Fibroblast of lung (primary cell): ENCODE results near the gene CREB5. TPM values are rescaled to one million over a fixed set of nuclear protein-coding genes. Genes with fewer than 3 reads are reported as not detected.

Experiments
- DNase-seq, 2 donors: peaks; one replicate each; pipeline versions ENCODE4 v3.0.0 to v3.0.0-alpha.2; 2010; ENCODE audit warnings: low read depth in 2 of 2
- H2AFZ ChIP-seq: 2 replicates; pipeline ENCODE4 v1.5.1; 2012; ENCODE audit warnings: low read length, control low read depth, inconsistent platforms
- H3K27ac ChIP-seq: 2 replicates; pipeline ENCODE4 v1.5.1; 2011; ENCODE audit warnings: low read length, control low read depth; ENCODE audit not compliant: insufficient read depth
- H3K27me3 ChIP-seq: 2 replicates; pipeline ENCODE4 v1.5.1; 2011; ENCODE audit warnings: mild to moderate bottlenecking, low read length; ENCODE audit not compliant: control insufficient read depth, insufficient read depth
- H3K36me3 ChIP-seq: 2 replicates; pipeline ENCODE4 v1.5.1; 2011; ENCODE audit warnings: low read length; ENCODE audit not compliant: control insufficient read depth, insufficient read depth
- H3K4me1 ChIP-seq: 2 replicates; pipeline ENCODE4 v1.5.1; 2011; ENCODE audit warnings: low read length; ENCODE audit not compliant: control insufficient read depth, insufficient read depth; ENCODE audit errors: extremely low read depth
- H3K4me2 ChIP-seq: 2 replicates; pipeline ENCODE4 v1.5.1; 2011; ENCODE audit warnings: low read length, control low read depth; ENCODE audit not compliant: insufficient read depth; ENCODE audit errors: extremely low read depth
- H3K4me3 ChIP-seq, 4 experiments: fragments of 200-600 bp in 1 of 4; sonication (generic) in 1 of 4; replicated peaks in 1 of 4; 2 replicates each; pipeline ENCODE4 v1.5.1; 2011 to 2016; ENCODE audit warnings: low read length in 4 of 4, low read depth in 3 of 4, mild to moderate bottlenecking in 3 of 4, control low read depth in 2 of 4, inconsistent platforms in 1 of 4, mixed read lengths in 1 of 4; ENCODE audit not compliant: insufficient read depth in 1 of 4; ENCODE audit errors: control extremely low read depth in 1 of 4
- H3K79me2 ChIP-seq: 2 replicates; pipeline ENCODE4 v1.5.1; 2012; ENCODE audit warnings: mild to moderate bottlenecking, low read length, inconsistent platforms; ENCODE audit not compliant: control insufficient read depth, insufficient read depth
- H3K9ac ChIP-seq: 2 replicates; pipeline ENCODE4 v1.5.1; 2011; ENCODE audit warnings: mild to moderate bottlenecking, low read length, control low read depth; ENCODE audit not compliant: insufficient read depth
- H3K9me3 ChIP-seq: 2 replicates; pipeline ENCODE4 v1.5.1; 2012; ENCODE audit warnings: low read depth, low read length; ENCODE audit not compliant: control insufficient read depth, insufficient read depth
- H4K20me1 ChIP-seq: 2 replicates; pipeline ENCODE4 v1.5.1; 2011; ENCODE audit warnings: low read length; ENCODE audit not compliant: control insufficient read depth, insufficient read depth; ENCODE audit errors: extremely low read depth
- CTCF ChIP-seq, 2 donors: IDR thresholded peaks in 1 of 2; conservative IDR thresholded peaks in 1 of 2; 1 replicate in 1 of 2; 2 replicates in 1 of 2; pipeline ENCODE4 v1.5.1; 2011 to 2012; ENCODE audit warnings: low read length in 2 of 2, control low read depth in 1 of 2, inconsistent platforms in 1 of 2, low read depth in 1 of 2, mild to moderate bottlenecking in 1 of 2
- EZH2 ChIP-seq: IDR thresholded peaks from 2 replicates; pipeline ENCODE4 v1.5.1; 2012; ENCODE audit warnings: low read length, control low read depth, mild to moderate bottlenecking; ENCODE audit errors: missing control alignments
- polyA plus RNA-seq, 2 donors: library from polyadenylated mRNA; depleted of rRNA in 1 of 2; stranded (reverse) in 1 of 2; unstranded in 1 of 2; fragments of >200 nt; gene quantifications; 2 replicates each; pipeline ENCODE4 v1.2.1, GENCODE V29; 2011 to 2012; ENCODE audit warnings: missing spikeins in 1 of 2
- total RNA-seq: library from RNA; depleted of rRNA; stranded (reverse); fragments of >200 nt; gene quantifications from 2 replicates; pipeline ENCODE4 v1.2.1, GENCODE V29; 2014

The CREB5 gene
- total and polyA plus RNA-seq, 2 donors (not counting 1 experiment from before 2014, with no cell fraction given), result 8.2 to 28.4 TPM

GRCh38 chr7:28871077-28871476 is 458.8 kb downstream of the CREB5 start:
- H3K27me3 ChIP-seq, result no peaks in the 10 kb centered on the region
- H3K4me1 ChIP-seq, result no peaks in the 10 kb centered on the region
- TF ChIP-seq EZH2, result no peak
- no peak for TF ChIP-seq CTCF (conservative IDR thresholded peaks at IDR 0.05 in 1 of 2, IDR thresholded peaks at IDR 0.05 in 1 of 2; ENCODE audit: low read depth in 1 of 2, low read length in 2 of 2)
- no peak overlapping the region for H3K4me3 ChIP-seq
- no peak overlapping the region for H3K9ac ChIP-seq
- H2AFZ ChIP-seq, result no peak overlapping the region
- no peak overlapping the region for H3K4me2 ChIP-seq
- no peak overlapping the region for H3K27ac ChIP-seq
- H3K79me2 ChIP-seq, result no peaks in the 10 kb centered on the region
- no peak for DNase-seq
- no peaks in the 10 kb centered on the region for H3K9me3 ChIP-seq
- H4K20me1 ChIP-seq, result no peaks in the 10 kb centered on the region
- H3K36me3 ChIP-seq, result no peaks in the 10 kb centered on the region

GRCh38 chr7:28871631-28872030 is 459.3 kb downstream of the CREB5 start:
- Histone ChIP-seq H3K36me3 (no peaks in the 10 kb centered on the region), H3K9ac (no peak overlapping the region), H3K4me1 (no peaks in the 10 kb centered on the region), H3K27me3 (no peaks in the 10 kb centered on the region), H3K4me2 (no peak overlapping the region), H4K20me1 (no peaks in the 10 kb centered on the region), H3K27ac (no peak overlapping the region), H3K4me3 (no peak overlapping the region), H2AFZ (no peak overlapping the region), H3K9me3 (no peaks in the 10 kb centered on the region), H3K79me2 (no peaks in the 10 kb centered on the region)
- TF ChIP-seq EZH2, result no peak
- no peak for TF ChIP-seq CTCF (conservative IDR thresholded peaks at IDR 0.05 in 1 of 2, IDR thresholded peaks at IDR 0.05 in 1 of 2; ENCODE audit: low read depth in 1 of 2, low read length in 2 of 2)
- DNase-seq, result no peak

- no peaks in the 10 kb centered on the region for H3K36me3 ChIP-seq
- no peaks in the 10 kb centered on the region for H4K20me1 ChIP-seq
- no peak overlapping the region for H3K27ac ChIP-seq
- no peak overlapping the region for H2AFZ ChIP-seq
- no peaks in the 10 kb centered on the region for H3K27me3 ChIP-seq
- no peak overlapping the region for H3K4me3 ChIP-seq
- H3K79me2 ChIP-seq, result no peaks in the 10 kb centered on the region
- no peaks in the 10 kb centered on the region for H3K9me3 ChIP-seq
- TF ChIP-seq CTCF (conservative IDR thresholded peaks at IDR 0.05 in 1 of 2, IDR thresholded peaks at IDR 0.05 in 1 of 2; ENCODE audit: low read depth in 1 of 2, low read length in 2 of 2) (no peak), EZH2 (no peak)
- no peak for DNase-seq
- H3K4me2 ChIP-seq, result no peak overlapping the region
- H3K9ac ChIP-seq, result no peak overlapping the region
- H3K4me1 ChIP-seq, result no peaks in the 10 kb centered on the region
Observed at GRCh38 chr7:28872226-28872625, 459.9 kb downstream of the CREB5 start.
